H9 (cell line): ENCODE data around the gene MRTFB. TPM values are rescaled to one million over a fixed set of nuclear protein-coding genes. Genes with fewer than 3 reads are reported as not detected.

ENCODE experiments used
- DNase-seq: peaks from one replicate; pipeline ENCODE4 v3.0.0-alpha.2; 2017
- H2AFZ ChIP-seq: one replicate; pipeline ENCODE4 v1.6.1; 2013; ENCODE audit warnings: mild to moderate bottlenecking, low read length, control low read depth, moderate library complexity
- H2AK5ac ChIP-seq: 2 replicates; pipeline ENCODE4 v1.6.1; 2013; ENCODE audit warnings: low read length, control low read depth, mixed read lengths; ENCODE audit not compliant: insufficient read length
- H2BK120ac ChIP-seq: one replicate; pipeline ENCODE4 v1.6.1; 2013; ENCODE audit warnings: low read depth, mild to moderate bottlenecking, low read length, control low read depth, inconsistent platforms; ENCODE audit not compliant: poor library complexity, severe bottlenecking
- H2BK12ac ChIP-seq: 2 replicates; pipeline ENCODE4 v1.6.1; 2013; ENCODE audit warnings: low read length, control low read depth, mixed read lengths, low read depth; ENCODE audit not compliant: insufficient read length
- H2BK15ac ChIP-seq: 2 replicates; pipeline ENCODE4 v1.6.1; 2013; ENCODE audit warnings: low read depth, low read length, control low read depth
- H2BK20ac ChIP-seq: one replicate; pipeline ENCODE4 v1.6.1; 2013; ENCODE audit warnings: low read depth, mild to moderate bottlenecking, low read length, control low read depth, inconsistent platforms; ENCODE audit not compliant: poor library complexity, severe bottlenecking
- H2BK5ac ChIP-seq: 2 replicates; pipeline ENCODE4 v1.6.1; 2013; ENCODE audit warnings: low read length, control low read depth, mixed read lengths; ENCODE audit not compliant: insufficient read length
- H3K14ac ChIP-seq: 2 replicates; pipeline ENCODE4 v1.6.1; 2013; ENCODE audit warnings: low read length, control low read depth; ENCODE audit not compliant: insufficient read depth
- H3K18ac ChIP-seq: 2 replicates; pipeline ENCODE4 v1.6.1; 2013; ENCODE audit warnings: low read depth, mild to moderate bottlenecking, mixed read lengths, low read length, control low read depth; ENCODE audit not compliant: insufficient read length
- H3K23ac ChIP-seq: 2 replicates; pipeline ENCODE4 v1.6.1; 2013; ENCODE audit warnings: low read length, control low read depth, mixed read lengths, low read depth; ENCODE audit not compliant: insufficient read length
- H3K23me2 ChIP-seq: 2 replicates; pipeline ENCODE4 v1.6.1; 2013; ENCODE audit warnings: low read depth, mild to moderate bottlenecking, mixed read lengths, low read length, control low read depth; ENCODE audit not compliant: insufficient read length, poor library complexity, severe bottlenecking
- H3K27ac ChIP-seq: 2 replicates; pipeline ENCODE4 v1.5.1; 2013; ENCODE audit warnings: low read length, control low read depth, mixed read lengths, low read depth; ENCODE audit not compliant: insufficient read length
- H3K27me3 ChIP-seq: 2 replicates; pipeline ENCODE4 v1.6.1; 2013; ENCODE audit warnings: low read length, control low read depth, inconsistent platforms; ENCODE audit not compliant: insufficient read depth
- H3K4ac ChIP-seq: 2 replicates; pipeline ENCODE4 v1.6.1; 2013; ENCODE audit warnings: low read depth, mild to moderate bottlenecking, control low read depth, inconsistent platforms, low read length, moderate library complexity
- H3K4me1 ChIP-seq: 2 replicates; pipeline ENCODE4 v1.6.1; 2013; ENCODE audit warnings: low read length, control low read depth, inconsistent platforms; ENCODE audit not compliant: insufficient read depth
- H3K4me2 ChIP-seq: 2 replicates; pipeline ENCODE4 v1.6.1; 2013; ENCODE audit warnings: low read length, control low read depth, mixed read lengths; ENCODE audit not compliant: insufficient read length, insufficient read depth
- H3K56ac ChIP-seq: 2 replicates; pipeline ENCODE4 v1.6.1; 2013; ENCODE audit warnings: low read depth, mild to moderate bottlenecking, mixed read lengths, low read length, control low read depth; ENCODE audit not compliant: insufficient read length
- H3K79me1 ChIP-seq: 2 replicates; pipeline ENCODE4 v1.6.1; 2013; ENCODE audit warnings: low read depth, mild to moderate bottlenecking, moderate library complexity, low read length, control low read depth, inconsistent platforms; ENCODE audit not compliant: insufficient read depth, poor library complexity, severe bottlenecking
- H3K79me2 ChIP-seq: 2 replicates; pipeline ENCODE4 v1.6.1; 2013; ENCODE audit warnings: low read length, control low read depth, inconsistent platforms; ENCODE audit not compliant: insufficient read depth
- H3K9ac ChIP-seq: 2 replicates; pipeline ENCODE4 v1.6.1; 2013; ENCODE audit warnings: low read length, control low read depth, mixed read lengths; ENCODE audit not compliant: insufficient read length; ENCODE audit errors: extremely low read depth
- H3K9me3 ChIP-seq: one replicate; pipeline ENCODE4 v1.6.1; 2013; ENCODE audit warnings: low read depth, low read length, inconsistent platforms; ENCODE audit not compliant: control insufficient read depth
- H3T11ph ChIP-seq: one replicate; pipeline ENCODE4 v1.6.1; 2013; ENCODE audit warnings: mild to moderate bottlenecking, low read length, control low read depth, inconsistent platforms
- H4K20me1 ChIP-seq: one replicate; pipeline ENCODE4 v1.6.1; 2013; ENCODE audit not compliant: control insufficient read depth, insufficient read length, insufficient read depth
- H4K5ac ChIP-seq: 2 replicates; pipeline ENCODE4 v1.6.1; 2013; ENCODE audit warnings: low read depth, mild to moderate bottlenecking, mixed read lengths, low read length, control low read depth; ENCODE audit not compliant: insufficient read length
- H4K8ac ChIP-seq: replicated peaks from 2 replicates; pipeline ENCODE4 v1.6.1; 2013; ENCODE audit warnings: low read length, control low read depth, mixed read lengths, low read depth; ENCODE audit not compliant: insufficient read length
- H4K91ac ChIP-seq: 2 replicates; pipeline ENCODE4 v1.6.1; 2013; ENCODE audit warnings: low read depth, mild to moderate bottlenecking, moderate library complexity, mixed read lengths, low read length, control low read depth; ENCODE audit not compliant: insufficient read length
- H3K27ac Mint-ChIP-seq, 3 experiments: 2 replicates in 2 of 3; 3 replicates in 1 of 3; pipeline ENCODE4 v1.8.0; 2020 to 2021; ENCODE audit warnings: mixed read lengths in 3 of 3, mild to moderate bottlenecking in 1 of 3, moderate library complexity in 1 of 3
- H3K27me3 Mint-ChIP-seq: 2 replicates; pipeline ENCODE4 v1.8.0; 2021; ENCODE audit warnings: low read depth, mild to moderate bottlenecking, moderate library complexity, mixed read lengths
- H3K36me3 Mint-ChIP-seq, 3 experiments: 2 replicates in 2 of 3; 3 replicates in 1 of 3; pipeline ENCODE4 v1.8.0; 2020 to 2021; ENCODE audit warnings: low read depth in 3 of 3, mixed read lengths in 3 of 3; ENCODE audit not compliant: insufficient read depth in 1 of 3
- H3K4me1 Mint-ChIP-seq, 2 experiments: 2 replicates each; pipeline ENCODE4 v1.8.0; 2020; ENCODE audit warnings: mixed read lengths in 2 of 2
- H3K4me3 Mint-ChIP-seq, 2 experiments: 2 replicates in 1 of 2; 3 replicates in 1 of 2; pipeline ENCODE4 v1.8.0; 2020 to 2021; ENCODE audit warnings: mild to moderate bottlenecking in 2 of 2, mixed read lengths in 2 of 2, moderate library complexity in 1 of 2
- H3K9me3 Mint-ChIP-seq, 2 experiments: 2 replicates in 1 of 2; 3 replicates in 1 of 2; pipeline ENCODE4 v1.8.0; 2020; ENCODE audit warnings: mild to moderate bottlenecking in 2 of 2, mixed read lengths in 2 of 2, moderate library complexity in 1 of 2
- CTCF ChIP-seq: fragments of 200-600 bp; sonication (generic); conservative IDR thresholded peaks from 3 replicates; pipeline ENCODE4 v1.8.0; 2021; ENCODE audit warnings: antibody characterized with exemption, mild to moderate bottlenecking
- WGBS: extraction: QIAGEN DNeasy Blood & Tissue Kit; methylation state at CpG from one replicate; pipeline ENCODE4 v1.1.7; 2013; ENCODE audit warnings: missing lambda C conversion rate, low lambda C conversion rate, mixed read lengths; ENCODE audit not compliant: insufficient read length; ENCODE audit errors: extremely low coverage; 5-methylcytosine and 5-hydroxymethylcytosine counted together
- total RNA-seq: library from RNA; stranded (reverse); gene quantifications from 2 replicates; pipeline ENCODE4 v1.2.1, GENCODE V29; 2021

Gene MRTFB
- total RNA-seq, 1 experiment from 2014 or later, result 29.9 TPM

GRCh38 chr16:14310519-14310991, 239.4 kb downstream of the MRTFB start:
- no peak overlapping the region for H4K8ac ChIP-seq
- peak overlapping the region in 1 of 2 experiments; percentile 31; a peak in 1 of 5 replicates for H3K4me3 Mint-ChIP-seq

More at GRCh38 chr16:14310519-14310991, 239.4 kb downstream of the MRTFB start:
- no peaks in the 10 kb centered on the region for H3K9me3 ChIP-seq
- no peaks in the 10 kb centered on the region for H4K20me1 ChIP-seq
- no peak overlapping the region for H2BK15ac ChIP-seq
- H3K14ac ChIP-seq, result no peak overlapping the region
- no peak overlapping the region for H3K9ac ChIP-seq
- H3K79me1 ChIP-seq, result no peaks in the 10 kb centered on the region
- H3K27me3 Mint-ChIP-seq, result no peaks in the 10 kb centered on the region; the same call in 1 of the 2 replicates
- peak; percentile 65 for DNase-seq
- no peak overlapping the region for H3T11ph ChIP-seq
- TF ChIP-seq CTCF, result peak; percentile 57
- no peak overlapping the region for H3K4ac ChIP-seq
- H3K79me2 ChIP-seq, result no peaks in the 10 kb centered on the region; the same call in 1 of the 2 replicates
- no peak overlapping the region for H3K56ac ChIP-seq
- H3K36me3 Mint-ChIP-seq, result peaks cover 0 to 5% (median 3%) of the 10 kb centered on the region in 3 experiments; a peak in 4 of 7 replicates
- H2BK12ac ChIP-seq, result no peak overlapping the region
- H3K4me1 ChIP-seq, result no peaks in the 10 kb centered on the region; the same call in 1 of the 2 replicates
- H2BK5ac ChIP-seq, result no peak overlapping the region
- H3K18ac ChIP-seq, result no peak overlapping the region
- peak overlapping the region; percentile 55 to 98 (median 83); a peak in 5 of 7 replicates for H3K27ac Mint-ChIP-seq
- WGBS, result no CpG with 5 or more reads among the region's 10 CpGs
- H3K4me2 ChIP-seq, result no peak overlapping the region
- no peak overlapping the region for H3K23ac ChIP-seq
- no peaks in the 10 kb centered on the region for H3K27me3 ChIP-seq
- no peak overlapping the region for H2AK5ac ChIP-seq
- no peak overlapping the region for H3K27ac ChIP-seq
- no peaks in the 10 kb centered on the region; a peak in 1 of 5 replicates for H3K9me3 Mint-ChIP-seq
- H3K23me2 ChIP-seq, result no peaks in the 10 kb centered on the region
- H4K5ac ChIP-seq, result no peak overlapping the region
- H4K91ac ChIP-seq, result no peak overlapping the region
- no peak overlapping the region for H2BK120ac ChIP-seq
- peaks cover 49 to 59% of the 10 kb centered on the region in 2 experiments for H3K4me1 Mint-ChIP-seq
- H2AFZ ChIP-seq, result no peak overlapping the region
- H2BK20ac ChIP-seq, result no peak overlapping the region
